Stimulated activated CD8-positive, alpha-beta memory T cell treated with anti-CD3 and anti-CD28 coated beads, Interleukin-7, amount 100 ng/mL, for 1 hour (primary cell): ENCODE results near the gene SAPCD1.

ENCODE experiments used
- DNase-seq, 2 donors: peaks; one replicate each; pipeline ENCODE4 v3.0.0-alpha.2; 2020; ENCODE audit warnings: low read depth in 2 of 2

The SAPCD1 gene

DNA sequence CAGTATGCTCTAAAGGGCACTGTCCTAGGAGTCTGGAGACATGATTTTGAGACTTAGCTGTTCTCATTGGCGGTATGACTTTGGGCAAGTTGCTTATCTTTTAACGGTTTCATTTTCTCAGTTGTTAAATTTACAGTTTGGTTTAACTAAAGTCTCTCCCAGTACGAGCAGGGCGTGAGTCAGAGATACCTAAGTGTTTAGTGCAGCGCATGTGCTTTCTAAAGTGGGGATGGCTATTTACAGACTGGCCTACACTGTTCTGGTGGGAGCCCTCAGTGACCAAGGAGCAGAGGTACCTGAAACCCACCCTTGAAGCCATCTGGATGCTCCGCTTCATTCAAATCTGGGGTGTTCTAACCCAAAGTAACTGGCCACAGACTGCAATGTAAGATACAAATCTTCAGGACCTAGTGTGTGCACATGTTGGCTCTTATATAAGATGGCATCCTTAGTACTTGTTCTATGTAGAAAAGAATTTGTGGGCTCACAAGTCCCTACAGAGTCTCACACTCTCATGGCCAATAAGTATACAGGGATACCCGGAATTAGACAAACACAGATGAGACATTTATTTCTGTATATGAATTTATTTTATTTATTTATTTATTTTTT lies 11.9 kb upstream of the SAPCD1 start:
- DNase-seq, result no peak

DNA sequence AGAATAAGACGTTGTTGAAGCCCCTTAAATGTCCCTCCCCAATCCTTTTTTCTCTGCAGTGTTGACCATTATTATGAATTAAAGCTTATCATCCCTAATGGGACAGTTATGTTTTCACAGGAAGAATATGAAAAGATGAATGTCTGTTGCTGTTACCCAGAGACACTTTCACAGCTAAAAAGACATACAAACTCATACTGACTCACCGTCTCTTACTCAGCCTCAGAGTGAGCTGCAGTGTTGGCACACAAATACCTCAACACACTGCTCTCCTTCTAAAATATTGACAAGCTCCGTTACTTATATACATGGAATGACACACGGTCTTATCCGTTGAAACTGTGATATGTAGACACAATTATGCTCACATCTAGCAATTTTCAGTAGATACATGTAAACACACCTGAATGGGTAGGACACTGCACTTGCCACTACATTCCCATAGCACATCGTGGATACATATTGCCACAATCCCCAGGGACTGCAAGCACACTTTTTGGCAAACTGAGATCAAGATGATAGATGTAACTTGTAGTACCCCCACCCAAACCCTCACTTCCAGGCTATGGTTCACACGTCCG lies 9.6 kb upstream of the SAPCD1 start:
- DNase-seq, result no peak

DNA sequence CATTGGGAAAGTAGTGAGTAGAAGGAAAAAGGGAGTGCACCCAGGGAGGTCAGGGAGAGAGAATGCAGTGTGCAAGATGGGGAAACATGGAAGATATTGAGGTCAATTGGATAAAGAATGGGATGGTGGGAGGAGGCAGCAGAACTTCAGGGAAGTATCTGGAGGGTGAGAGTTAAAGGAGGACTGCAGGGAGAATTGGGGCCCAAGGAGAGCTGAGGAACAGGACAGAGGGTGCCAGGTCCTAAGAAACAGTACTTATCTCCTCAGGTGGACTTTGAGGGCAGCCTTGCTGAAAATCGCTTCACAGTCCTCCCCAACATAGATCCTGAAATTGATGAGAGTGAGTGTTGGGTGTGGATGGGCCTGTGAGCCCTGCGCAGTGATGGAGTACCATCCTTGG lies 4.2 kb upstream of the SAPCD1 start:
- DNase-seq, result no peak

DNA sequence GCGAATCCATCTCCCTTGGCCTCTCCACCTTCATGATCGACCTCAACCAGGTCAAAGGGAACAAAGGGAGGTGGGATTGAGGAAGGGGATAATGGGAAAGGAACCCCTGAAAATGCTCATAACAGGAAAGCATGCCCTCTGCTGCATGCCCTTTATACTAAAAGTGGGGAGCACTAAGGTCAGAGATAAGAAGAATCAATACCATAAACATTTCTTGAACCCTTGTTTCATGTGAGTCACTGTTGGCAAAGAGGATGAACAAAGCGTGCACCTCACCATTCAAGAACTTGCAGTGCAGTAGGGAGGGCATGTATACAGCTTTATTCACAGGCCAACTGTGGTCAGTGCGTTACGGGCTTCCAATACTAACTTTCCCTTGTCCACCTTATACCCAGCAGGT lies 1.7 kb upstream of the SAPCD1 start:
- no peak for DNase-seq

DNA sequence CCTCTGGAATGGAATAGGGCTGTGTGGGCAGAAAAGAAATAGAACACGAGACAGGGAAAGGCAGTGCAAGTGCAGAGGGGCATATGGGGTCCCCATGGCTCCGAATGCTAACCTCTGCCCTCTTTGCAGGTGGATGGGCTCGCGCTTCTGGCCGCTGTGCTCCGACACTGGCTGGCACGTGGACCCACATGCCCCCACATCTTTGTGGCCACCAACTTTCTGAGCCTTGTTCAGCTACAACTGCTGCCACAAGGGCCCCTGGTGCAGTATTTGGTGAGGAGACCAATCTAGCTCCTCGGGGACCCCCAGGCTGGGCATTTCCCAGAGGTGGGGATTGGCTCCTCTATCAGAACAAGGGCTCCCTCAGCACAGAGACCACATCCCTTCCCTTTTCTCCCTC lies 1.1 kb upstream of the SAPCD1 start:
- no peak for DNase-seq

DNA sequence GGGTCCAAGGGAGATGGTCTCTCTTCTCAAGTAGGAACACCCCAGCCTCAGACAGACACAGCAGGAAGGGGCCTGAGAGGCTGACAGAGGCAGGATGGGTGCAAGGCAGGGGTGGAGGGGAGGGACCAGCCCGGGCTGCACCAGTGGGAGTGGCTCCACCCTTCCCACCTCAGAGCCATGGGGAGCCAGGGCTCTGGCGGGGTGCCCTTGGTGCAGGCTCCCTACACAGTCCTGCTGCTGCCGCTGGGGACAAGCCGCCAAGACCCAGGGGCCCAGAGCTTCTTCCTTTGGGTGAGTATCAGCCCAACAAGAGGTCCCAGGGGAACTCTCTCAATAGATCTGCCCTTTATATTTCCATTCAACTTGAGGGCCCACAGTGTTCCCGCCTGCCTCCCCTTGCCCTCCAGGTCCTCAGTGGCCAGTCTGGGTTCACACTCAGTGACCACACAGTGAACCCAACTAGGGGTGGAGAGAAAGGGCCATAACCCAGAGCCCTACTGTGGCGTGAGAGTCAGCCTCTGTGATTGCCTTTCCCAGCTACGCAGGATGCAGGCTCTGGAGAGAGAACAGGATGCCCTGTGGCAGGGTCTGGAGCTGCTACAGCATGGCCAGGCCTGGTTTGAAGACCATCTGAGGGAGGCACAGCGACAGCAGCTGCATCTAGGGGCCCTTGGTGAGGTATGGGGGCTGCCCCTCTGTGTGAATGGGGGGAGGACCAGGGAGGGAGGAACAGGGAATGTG lies 592 bp downstream of the SAPCD1 start:
- DNase-seq, result no peak

DNA sequence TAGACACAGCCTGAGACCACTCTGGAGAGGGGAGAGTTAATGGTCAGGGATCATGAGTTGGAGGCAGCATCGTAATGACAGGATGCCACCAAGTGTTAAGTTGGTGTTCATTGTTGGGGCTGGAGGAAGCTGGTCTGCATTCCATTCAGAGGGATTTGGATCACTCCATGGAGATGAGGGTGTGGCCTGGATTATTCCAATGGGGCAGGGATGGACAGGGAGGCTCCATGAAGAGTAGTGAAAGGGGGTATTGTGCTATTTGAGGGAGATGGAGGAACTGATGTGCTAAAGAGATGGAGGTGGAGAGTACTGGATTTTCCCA lies 1.1 kb downstream of the SAPCD1 start:
- DNase-seq, result no peak

DNA sequence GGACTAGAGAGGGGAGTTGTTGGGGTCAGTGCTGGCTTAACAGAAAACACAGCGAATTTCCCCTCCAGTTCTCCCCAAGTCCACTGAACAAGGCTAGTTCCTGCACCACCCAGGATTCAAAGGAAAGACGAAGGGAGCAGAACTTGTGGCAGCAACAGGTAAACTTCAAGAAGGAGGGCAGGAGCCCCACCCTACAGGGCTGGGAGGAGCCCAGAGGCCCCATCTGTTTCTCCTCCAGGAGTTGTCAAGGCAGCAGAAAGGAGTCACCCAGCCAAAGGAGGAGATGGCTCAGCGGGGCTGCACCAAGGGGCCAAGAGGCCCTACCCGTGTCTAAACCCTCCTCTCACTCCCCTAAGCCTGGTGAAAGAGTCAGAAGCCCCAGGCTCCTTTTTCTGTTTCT lies 1.7 kb downstream of the SAPCD1 start:
- no peak for DNase-seq

DNA sequence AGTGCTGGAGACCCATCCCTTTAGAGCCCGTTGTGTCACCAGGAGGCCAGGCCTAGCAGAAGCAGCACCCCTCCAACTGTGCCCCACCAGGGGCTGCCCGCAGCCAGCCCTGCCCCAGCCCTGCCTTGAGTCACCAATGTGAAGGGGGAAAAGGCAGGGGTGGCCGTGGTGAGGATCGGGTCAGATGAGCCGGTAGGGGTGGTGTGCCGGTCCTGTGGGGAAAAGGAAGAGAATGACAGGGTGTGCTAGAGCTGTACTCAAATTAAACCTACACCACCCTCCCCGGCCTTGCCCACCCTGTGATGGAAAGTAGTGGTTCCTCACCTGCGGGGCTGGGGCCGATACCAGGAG lies 3.1 kb downstream of the SAPCD1 start:
- no peak for DNase-seq

DNA sequence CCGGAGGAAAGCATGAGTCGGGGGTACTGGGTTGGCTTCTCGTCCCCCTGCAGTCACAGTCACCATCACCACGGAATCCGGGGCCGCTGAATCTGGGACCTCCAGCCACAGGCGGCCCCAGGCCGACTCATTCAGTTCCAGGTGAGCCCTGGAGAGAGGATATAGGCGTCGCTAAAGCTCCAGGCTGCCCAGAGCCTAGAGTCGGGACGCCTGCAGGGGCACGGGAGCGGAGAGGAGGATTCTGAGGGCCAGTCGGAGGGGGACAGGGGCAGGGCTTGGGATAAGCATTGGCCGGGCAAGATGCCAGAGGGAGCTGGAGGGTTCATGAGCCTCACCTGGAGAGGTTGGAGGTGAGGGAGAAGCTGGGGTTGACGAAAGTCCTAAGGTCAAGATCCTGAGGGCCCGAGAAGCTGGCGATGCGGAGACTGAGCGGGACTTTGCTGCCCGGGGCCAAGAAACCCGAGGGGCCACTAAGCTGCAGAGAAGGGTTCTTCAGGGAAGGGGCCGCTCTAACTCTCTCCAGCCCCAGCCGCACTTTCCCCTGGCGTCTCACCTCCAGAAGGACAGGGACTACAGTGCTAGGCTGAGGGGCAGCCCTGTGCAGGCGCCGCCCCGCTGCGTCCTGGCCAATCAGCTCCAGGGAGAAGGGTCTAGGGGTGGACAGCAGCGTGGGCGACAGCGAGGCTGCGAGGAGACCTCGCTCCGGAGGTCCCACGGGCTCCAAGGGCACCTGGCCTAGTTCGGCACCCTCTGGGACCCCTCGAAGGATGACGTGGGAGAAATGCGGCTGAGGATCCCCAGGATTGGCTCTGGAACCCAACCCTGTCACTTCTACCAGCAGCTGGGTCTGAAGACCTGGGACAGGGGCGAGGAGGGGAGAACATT lies 3.7 kb downstream of the SAPCD1 start:
- DNase-seq, result no peak

DNA sequence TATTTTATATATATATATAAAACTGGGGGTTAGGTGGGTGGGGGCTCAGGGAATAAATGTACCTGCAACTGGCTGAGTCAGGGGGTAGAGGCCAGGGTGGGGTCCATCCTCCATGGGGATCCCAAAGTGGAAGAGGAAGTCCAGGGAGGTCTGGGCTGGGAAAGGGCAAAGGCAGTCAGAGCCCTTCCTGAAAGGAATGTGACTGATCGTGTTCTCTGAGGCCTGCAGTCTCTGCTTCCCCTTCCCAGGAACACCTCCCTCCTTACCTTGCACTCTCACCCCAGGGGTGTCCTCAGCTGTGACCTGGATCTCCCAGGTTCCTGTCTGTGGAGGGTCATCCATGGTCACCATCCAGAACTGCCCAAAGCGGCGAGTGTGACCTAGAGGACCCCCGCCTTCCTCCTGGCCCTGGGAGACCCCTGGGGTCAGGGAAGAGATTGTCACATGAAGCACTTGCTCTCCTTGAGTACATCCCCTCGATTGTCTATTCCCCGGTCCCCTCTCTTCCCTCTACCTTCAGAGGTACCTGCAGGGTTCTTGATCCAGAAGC lies 4.7 kb downstream of the SAPCD1 start:
- DNase-seq, result no peak

DNA sequence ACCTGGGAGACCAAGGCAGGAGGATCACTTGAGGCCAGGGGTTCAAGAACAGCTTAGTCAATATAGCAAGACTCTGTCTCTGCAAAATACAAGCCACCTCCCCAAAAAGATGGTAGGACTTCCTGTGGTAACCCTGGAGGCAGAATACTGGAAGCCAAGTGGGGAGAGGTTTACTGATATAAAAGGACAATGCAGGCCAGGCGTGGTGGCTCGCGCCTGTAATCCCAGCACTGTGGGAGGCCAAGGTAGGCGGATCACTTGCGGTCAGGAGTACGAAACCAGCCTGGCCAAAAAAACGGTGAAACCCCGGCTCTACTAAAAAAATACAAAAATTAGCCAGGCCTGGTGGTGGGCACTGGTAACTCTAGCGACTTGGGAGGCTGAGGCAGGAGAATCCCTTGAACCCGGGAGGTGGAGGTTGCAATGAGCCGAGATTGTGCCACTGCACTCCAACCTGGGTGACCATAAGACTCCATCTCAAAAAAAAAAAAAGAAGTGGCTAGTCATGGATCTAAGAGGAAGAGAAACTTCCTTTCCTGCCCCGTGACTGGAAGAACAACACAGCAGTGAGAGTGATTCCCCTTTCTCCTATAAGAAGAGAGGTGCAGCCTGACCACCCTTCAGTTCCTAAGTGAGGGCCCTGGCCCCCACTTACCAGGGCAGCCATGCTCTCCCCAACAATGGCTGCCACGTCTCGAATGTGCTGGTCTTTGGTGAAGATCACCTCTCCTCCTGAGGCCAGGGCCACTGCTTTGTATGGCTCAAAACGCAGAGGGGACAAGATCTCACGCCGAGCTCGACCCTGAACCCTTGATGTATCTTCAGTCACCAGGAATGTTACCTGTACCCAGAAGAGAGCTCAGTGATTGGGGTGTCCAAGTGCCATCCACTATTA lies 6.2 kb downstream of the SAPCD1 start:
- no peak for DNase-seq

DNA sequence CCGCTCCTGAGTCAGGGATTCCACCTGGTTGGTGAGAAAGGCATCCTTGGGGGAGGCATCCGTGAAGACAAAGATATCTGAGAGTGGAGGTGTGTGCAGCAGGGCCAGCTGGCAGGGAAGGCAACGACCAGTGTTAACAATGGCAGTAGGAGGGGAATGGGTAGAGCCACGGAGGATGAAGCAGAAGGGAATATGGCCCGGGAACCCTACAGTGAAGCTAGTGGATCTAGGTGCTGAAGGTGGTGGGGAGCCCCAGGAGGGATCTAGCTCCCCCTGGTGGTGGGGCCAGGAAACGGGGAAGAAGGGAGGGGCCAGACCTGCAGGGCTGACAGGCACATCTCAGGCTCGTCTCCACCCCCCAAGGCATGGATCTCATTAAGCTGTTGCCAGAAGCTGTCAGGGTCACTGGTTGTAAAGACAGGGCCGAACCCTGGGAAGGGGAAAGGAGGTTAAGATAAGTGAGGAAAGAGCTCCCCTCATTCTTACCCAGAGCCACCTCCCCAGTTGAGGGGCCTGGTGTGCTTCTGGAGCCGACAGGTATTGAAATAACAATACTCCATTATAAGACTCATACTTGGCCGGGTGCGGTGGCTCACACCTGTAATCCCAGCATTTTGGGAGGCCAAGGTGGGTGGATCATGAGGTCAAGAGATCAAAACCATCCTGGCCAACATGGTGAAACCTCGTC lies 7.4 kb downstream of the SAPCD1 start:
- DNase-seq, result peak; percentile 52 to 64

DNA sequence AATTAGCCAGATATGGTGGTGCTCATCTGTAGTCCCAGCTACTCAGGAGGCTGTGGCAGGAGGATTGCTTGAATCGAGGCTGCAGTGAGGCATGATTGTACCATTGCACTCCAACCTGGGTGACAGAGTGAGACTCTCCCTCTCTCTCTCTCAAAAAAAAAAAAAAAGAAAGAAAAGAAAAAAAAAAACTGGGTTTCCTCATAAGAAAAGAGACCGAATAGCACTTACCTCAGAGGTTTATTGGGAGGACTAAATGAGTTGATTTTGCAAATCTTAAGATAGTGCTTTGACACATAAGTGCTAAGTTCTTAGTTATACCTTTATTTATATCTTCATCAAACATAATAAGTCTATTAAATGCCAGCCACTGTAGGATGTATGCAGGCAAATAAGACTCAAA lies 8.4 kb downstream of the SAPCD1 start:
- DNase-seq, result no peak

DNA sequence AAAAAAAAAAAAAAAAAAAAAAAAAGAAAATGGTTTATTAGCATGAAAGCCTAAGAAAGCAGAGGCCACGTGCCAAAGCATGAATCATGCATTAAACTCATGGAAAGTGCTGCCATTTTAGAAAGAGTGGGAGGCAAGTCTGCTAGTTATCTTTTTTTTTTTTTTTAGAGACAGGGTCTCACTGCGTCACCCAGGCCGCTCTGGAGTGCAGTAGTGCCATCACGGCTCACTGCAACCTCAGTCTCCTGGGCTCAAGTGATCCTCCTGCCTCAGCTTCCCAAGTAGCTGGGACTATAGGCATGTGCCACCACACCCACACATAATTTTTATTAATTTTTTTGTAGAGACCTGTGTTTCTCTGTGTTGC lies 9.5 kb downstream of the SAPCD1 start:
- no peak for DNase-seq

DNA sequence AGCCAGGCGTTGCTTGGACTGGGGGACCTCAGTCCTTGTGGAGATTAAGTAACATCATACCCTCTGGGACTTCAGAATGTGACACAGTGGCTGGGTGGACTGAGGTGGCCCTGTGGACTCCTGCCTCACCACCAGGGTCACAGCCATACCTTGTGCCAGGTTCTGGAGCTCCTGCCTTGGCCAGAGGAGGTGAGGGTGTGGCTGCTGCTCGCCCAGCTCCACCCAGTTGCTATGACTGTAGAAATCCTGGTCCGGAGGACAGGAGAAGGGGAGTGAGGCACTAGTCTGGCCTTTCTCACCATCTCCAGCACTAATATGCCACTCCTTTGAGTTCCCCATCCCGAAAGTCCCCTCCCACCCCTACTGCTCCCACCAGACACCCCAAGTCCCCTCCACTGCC lies 12.7 kb downstream of the SAPCD1 start:
- DNase-seq, result no peak

DNA sequence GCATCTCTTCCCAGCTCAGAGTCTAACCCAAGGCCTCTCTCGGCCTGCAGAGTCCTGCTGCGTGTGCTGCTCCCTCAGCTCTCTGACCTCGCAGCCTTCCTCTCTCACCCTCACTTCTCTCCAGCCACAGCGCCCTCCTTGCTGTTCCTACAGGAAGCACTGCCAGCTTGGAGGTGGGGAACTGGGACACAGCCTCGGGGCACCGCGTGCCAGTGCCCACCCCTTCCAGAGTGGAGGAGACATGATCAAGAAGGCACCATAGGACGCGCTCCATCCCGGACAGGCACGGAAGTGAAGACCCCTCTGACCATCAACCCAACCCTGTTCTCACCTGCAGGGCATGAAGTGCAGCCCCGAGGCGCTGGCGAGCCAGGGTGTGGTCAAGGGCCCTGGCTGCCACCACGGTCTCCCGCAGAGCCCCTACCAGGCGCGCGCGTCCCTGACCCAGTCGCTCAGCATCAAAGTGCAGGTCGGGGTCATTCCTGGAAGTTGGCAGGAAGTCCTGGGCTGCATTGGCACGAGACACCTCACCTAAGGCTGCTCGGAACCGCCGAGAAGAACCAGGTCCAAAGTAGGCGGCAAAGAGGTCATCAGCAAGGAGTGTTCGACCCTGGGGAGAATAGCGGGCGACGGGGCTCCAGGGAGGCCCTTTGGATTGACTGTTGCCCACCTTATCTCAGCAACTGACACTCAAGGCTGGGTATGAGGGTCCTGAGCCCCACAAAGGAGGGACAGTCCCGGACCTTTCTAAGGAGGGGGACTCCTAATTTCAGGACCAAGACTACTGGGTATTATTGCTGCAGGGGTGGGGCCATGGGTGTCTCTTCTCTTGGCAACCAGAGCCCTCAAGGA lies 13.4 kb downstream of the SAPCD1 start:
- DNase-seq, result no peak

DNA sequence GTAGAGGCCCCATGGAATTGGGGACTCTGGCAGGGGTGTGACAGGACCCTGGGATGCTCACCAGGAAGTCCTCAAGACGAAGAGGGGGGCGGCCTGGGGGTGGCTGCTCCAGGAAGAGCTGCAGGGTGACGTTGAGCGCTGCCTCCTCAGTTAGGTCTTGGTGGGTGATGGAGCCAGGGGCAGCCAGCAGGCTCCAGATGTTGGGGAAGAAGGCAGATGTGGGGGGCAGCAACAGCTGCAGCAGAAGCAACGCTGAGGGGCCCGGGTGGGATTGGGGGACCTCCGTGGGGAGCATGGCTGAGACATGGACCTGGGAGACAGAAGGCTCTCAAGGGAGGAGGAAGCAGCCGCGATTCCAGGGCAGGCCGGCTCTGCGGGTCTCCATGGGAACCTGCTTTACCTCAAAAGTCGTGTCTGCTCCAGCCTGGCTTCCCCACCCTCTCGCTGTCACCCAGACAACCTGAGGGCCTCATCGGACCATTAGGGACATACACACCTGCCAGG lies 14.1 kb downstream of the SAPCD1 start:
- DNase-seq, result no peak

DNA sequence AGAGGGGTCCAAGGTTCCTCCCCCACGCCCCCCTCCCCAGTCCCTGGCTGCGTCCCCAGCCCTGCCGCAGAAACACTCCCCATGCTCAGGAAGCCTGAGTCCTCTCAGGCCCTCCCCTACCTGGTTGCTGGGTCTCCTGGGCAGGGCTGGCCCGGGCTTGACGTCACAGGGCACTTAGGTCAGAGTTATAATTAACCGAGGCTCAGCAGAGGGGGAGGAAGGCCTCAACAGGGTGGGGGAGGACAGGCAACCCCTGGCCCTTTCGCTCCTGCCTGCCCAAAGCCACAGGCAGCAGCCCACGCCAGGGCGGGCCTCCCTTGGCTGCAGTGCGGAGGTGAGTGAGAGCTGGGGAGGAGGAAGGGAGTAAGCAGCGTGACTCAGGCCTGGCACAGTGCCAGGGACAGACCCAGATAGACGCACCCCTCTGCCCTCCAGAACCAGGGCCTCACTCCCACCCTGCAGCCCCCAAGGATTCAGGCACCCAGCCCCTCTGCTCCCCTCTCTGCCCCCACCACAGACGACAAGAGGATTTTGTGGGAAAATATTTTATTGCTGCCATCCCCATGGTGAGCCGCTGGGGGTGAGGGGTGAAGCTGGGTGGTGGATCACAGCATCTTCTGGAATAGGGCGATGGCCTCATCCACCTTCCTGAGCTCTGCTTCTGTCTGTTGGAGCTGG lies 14.7 kb downstream of the SAPCD1 start, which contains the start of gene VWA7:
TSS of gene VWA7 (minus strand) at position 340 of the 678 bp plus-strand sequence. CDS start 549 bp downstream, outside the sequence.
- DNase-seq, result peak; percentile 19 to 37
